Stimulated activated CD8-positive, alpha-beta memory T cell treated with anti-CD3 and anti-CD28 coated beads, Interleukin-15, amount 100 ng/mL, for 48 hours (primary cell): ENCODE measurements around the gene NFATC2.
"Not testable (repeated sequence)": the region's sequence is repeated elsewhere in the genome, so short reads cannot be mapped to it uniquely, and the experiment has no call there.

Source experiments
- DNase-seq, 2 donors: peaks; one replicate each; pipeline ENCODE4 v3.0.0-alpha.2; 2020; ENCODE audit warnings: low read depth in 2 of 2

Gene NFATC2

GRCh38 chr20:51568533-51568932, 26.0 kb upstream of the NFATC2 start:
- DNase-seq, result not testable (repeated sequence)

GRCh38 chr20:51567622-51568021, 25.1 kb upstream of the NFATC2 start:
- DNase-seq, result no peak

GRCh38 chr20:51566594-51566993, 24.1 kb upstream of the NFATC2 start:
- no peak for DNase-seq

GRCh38 chr20:51565298-51566144, 23.0 kb upstream of the NFATC2 start:
- DNase-seq, result no peak

- no peak for DNase-seq
Observed at GRCh38 chr20:51563486-51564332, 21.2 kb upstream of the NFATC2 start.

- no peak for DNase-seq
Observed at GRCh38 chr20:51563174-51563485, 20.6 kb upstream of the NFATC2 start.

- no peak for DNase-seq
Observed at GRCh38 chr20:51562332-51563173, 20.0 kb upstream of the NFATC2 start.

- DNase-seq, result no peak
Observed at GRCh38 chr20:51562027-51562331, 19.5 kb upstream of the NFATC2 start.

GRCh38 chr20:51560550-51561307, 18.2 kb upstream of the NFATC2 start:
- DNase-seq, result no peak

- no peak for DNase-seq
Observed at GRCh38 chr20:51560042-51560441, 17.5 kb upstream of the NFATC2 start.

- DNase-seq, result no peak
Observed at GRCh38 chr20:51554538-51555165, 12.1 kb upstream of the NFATC2 start.

- no peak for DNase-seq
Observed at GRCh38 chr20:51553897-51554486, 11.5 kb upstream of the NFATC2 start.

GRCh38 chr20:51551186-51551585, 8.7 kb upstream of the NFATC2 start:
- DNase-seq, result no peak

- DNase-seq, result no peak
Observed at GRCh38 chr20:51549474-51549873, 7.0 kb upstream of the NFATC2 start.

- no peak for DNase-seq
Observed at GRCh38 chr20:51547951-51548350, 5.4 kb upstream of the NFATC2 start.

GRCh38 chr20:51545515-51545914, 3.0 kb upstream of the NFATC2 start:
- no peak for DNase-seq

- no peak for DNase-seq
Observed at GRCh38 chr20:51543422-51543788, 886 bp upstream of the NFATC2 start.

GRCh38 chr20:51542033-51542570, 417 bp downstream of the NFATC2 start:
- DNase-seq, result peak; percentile 42 to 53

GRCh38 chr20:51541189-51542032, 1.1 kb downstream of the NFATC2 start:
- peak; percentile 82 for DNase-seq

- DNase-seq, result no peak
Observed at GRCh38 chr20:51540580-51540979, 1.9 kb downstream of the NFATC2 start.
